ENCODE data around the gene CFAP119. TPM values are rescaled to one million over a fixed set of nuclear protein-coding genes. Genes with fewer than 3 reads are reported as not detected.
A peak's percentile ranks its signal among the peaks of the same experiment; 100 is the strongest.

The CFAP119 gene
- total RNA-seq, 1 experiment from 2014 or later = 11.7 TPM

- Histone ChIP-seq H3K4me1 (ENCODE audit: insufficient read depth, low read length, poor library complexity, severe bottlenecking) (no peaks in the 10 kb centered on the region), H3K36me3 (ENCODE audit: insufficient read depth, low read length, poor library complexity, severe bottlenecking) (peaks cover 78% of the 10 kb centered on the region), H3K27ac (ENCODE audit: low read depth, low read length, poor library complexity, severe bottlenecking) (no peak overlapping the region), H3K9me3 (ENCODE audit: low read depth, low read length, poor library complexity, severe bottlenecking) (no peaks in the 10 kb centered on the region), H3K4me3 (ENCODE audit: low read depth, low read length, poor library complexity, severe bottlenecking) (no peak overlapping the region), H3K27me3 (replicated peaks; ENCODE audit: insufficient read depth, low read depth, low read length, poor library complexity) (no peaks in the 10 kb centered on the region)
- ChIA-PET POLR2A (ENCODE audit: low non-redundant PET) (no interaction called here), CTCF (no interaction called here)
- no TSS peak for BruUV-seq (replicated peaks)
- TF ChIP-seq, protein P1, sequence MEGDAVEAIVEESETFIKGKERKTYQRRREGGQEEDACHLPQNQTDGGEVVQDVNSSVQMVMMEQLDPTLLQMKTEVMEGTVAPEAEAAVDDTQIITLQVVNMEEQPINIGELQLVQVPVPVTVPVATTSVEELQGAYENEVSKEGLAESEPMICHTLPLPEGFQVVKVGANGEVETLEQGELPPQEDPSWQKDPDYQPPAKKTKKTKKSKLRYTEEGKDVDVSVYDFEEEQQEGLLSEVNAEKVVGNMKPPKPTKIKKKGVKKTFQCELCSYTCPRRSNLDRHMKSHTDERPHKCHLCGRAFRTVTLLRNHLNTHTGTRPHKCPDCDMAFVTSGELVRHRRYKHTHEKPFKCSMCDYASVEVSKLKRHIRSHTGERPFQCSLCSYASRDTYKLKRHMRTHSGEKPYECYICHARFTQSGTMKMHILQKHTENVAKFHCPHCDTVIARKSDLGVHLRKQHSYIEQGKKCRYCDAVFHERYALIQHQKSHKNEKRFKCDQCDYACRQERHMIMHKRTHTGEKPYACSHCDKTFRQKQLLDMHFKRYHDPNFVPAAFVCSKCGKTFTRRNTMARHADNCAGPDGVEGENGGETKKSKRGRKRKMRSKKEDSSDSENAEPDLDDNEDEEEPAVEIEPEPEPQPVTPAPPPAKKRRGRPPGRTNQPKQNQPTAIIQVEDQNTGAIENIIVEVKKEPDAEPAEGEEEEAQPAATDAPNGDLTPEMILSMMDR (conservative IDR thresholded peaks at IDR 0.05; ENCODE audit: low read depth, low read length) = no peak
- TF ChIP-seq EZH2 (IDR thresholded peaks at IDR 0.05; ENCODE audit: borderline replicate concordance, low read depth, low read length, poor library complexity, severe bottlenecking) = no peak
- no peak for DNase-seq (ENCODE audit: low spot score)
- intact Hi-C loops (cut with micrococcal nuclease; ENCODE audit: unreplicated experiment) = no loop called here
Measured at GRCh38 chr16:30724641-30725417, 37.0 kb downstream of the CFAP119 start.

GRCh38 chr16:30723725-30724355 is 38.0 kb downstream of the CFAP119 start:
- ChIA-PET POLR2A (ENCODE audit: low non-redundant PET) (no interaction called here), CTCF (no interaction called here)
- no peaks in the 10 kb centered on the region for H3K9me3 ChIP-seq (ENCODE audit: low read depth, low read length, poor library complexity, severe bottlenecking)
- H3K4me1 ChIP-seq (ENCODE audit: insufficient read depth, low read length, poor library complexity, severe bottlenecking) = no peaks in the 10 kb centered on the region
- TSS peak; percentile 26 for BruUV-seq (replicated peaks)
- H3K27me3 ChIP-seq (replicated peaks; ENCODE audit: insufficient read depth, low read depth, low read length, poor library complexity) = no peaks in the 10 kb centered on the region
- no peak for TF ChIP-seq EZH2 (IDR thresholded peaks at IDR 0.05; ENCODE audit: borderline replicate concordance, low read depth, low read length, poor library complexity, severe bottlenecking)
- TF ChIP-seq, protein P1 (conservative IDR thresholded peaks at IDR 0.05; ENCODE audit: low read depth, low read length) = no peak
- H3K36me3 ChIP-seq (ENCODE audit: insufficient read depth, low read length, poor library complexity, severe bottlenecking) = peaks cover 75% of the 10 kb centered on the region
- H3K27ac ChIP-seq (ENCODE audit: low read depth, low read length, poor library complexity, severe bottlenecking) = no peak overlapping the region
- no peak overlapping the region for H3K4me3 ChIP-seq (ENCODE audit: low read depth, low read length, poor library complexity, severe bottlenecking)
- DNase-seq (ENCODE audit: low spot score) = no peak
- intact Hi-C loops (cut with micrococcal nuclease; ENCODE audit: unreplicated experiment) = no loop called here

GRCh38 chr16:30722916-30723315 is 38.9 kb downstream of the CFAP119 start:
- no peak for DNase-seq (ENCODE audit: low spot score)

More at GRCh38 chr16:30722916-30723315, 38.9 kb downstream of the CFAP119 start:
- peaks cover 75% of the 10 kb centered on the region for H3K36me3 ChIP-seq (ENCODE audit: insufficient read depth, low read length, poor library complexity, severe bottlenecking)
- no peak overlapping the region for H3K4me3 ChIP-seq (ENCODE audit: low read depth, low read length, poor library complexity, severe bottlenecking)
- CTCF ChIA-PET = no interaction called here
- no TSS peak for BruUV-seq (replicated peaks)
- intact Hi-C loops (cut with micrococcal nuclease; ENCODE audit: unreplicated experiment) = no loop called here
- TF ChIP-seq, protein P1 (conservative IDR thresholded peaks at IDR 0.05; ENCODE audit: low read depth, low read length) = no peak
- no peak for TF ChIP-seq EZH2 (IDR thresholded peaks at IDR 0.05; ENCODE audit: borderline replicate concordance, low read depth, low read length, poor library complexity, severe bottlenecking)
- H3K27ac ChIP-seq (ENCODE audit: low read depth, low read length, poor library complexity, severe bottlenecking) = no peak overlapping the region
- H3K27me3 ChIP-seq (replicated peaks; ENCODE audit: insufficient read depth, low read depth, low read length, poor library complexity) = no peaks in the 10 kb centered on the region
- no peaks in the 10 kb centered on the region for H3K4me1 ChIP-seq (ENCODE audit: insufficient read depth, low read length, poor library complexity, severe bottlenecking)
- H3K9me3 ChIP-seq (ENCODE audit: low read depth, low read length, poor library complexity, severe bottlenecking) = no peaks in the 10 kb centered on the region
- POLR2A ChIA-PET (ENCODE audit: low non-redundant PET) = no interaction called here
